HepG2 (cell line): Measurements from ENCODE around the gene PCBP1. TPM values are rescaled to one million over a fixed set of nuclear protein-coding genes. Genes with fewer than 3 reads are reported as not detected.
A peak's percentile ranks its signal among the peaks of the same experiment; 100 is the strongest.

Experiments used
- ATF7 ChIP-seq, 2 experiments: fragments of 450-650 bp in 1 of 2; sonication (generic) in 1 of 2; formaldehyde crosslinking in 1 of 2; IDR thresholded peaks; 2 replicates each; pipeline versions ENCODE4 v1.4.0 to v1.6.1; 2016 to 2020; ENCODE audit warnings: antibody characterized with exemption in 1 of 2, mild to moderate bottlenecking in 1 of 2, missing genetic modification reagents in 1 of 2
- ATRX ChIP-seq: sonication (generic); formaldehyde crosslinking; IDR thresholded peaks from 2 replicates; pipeline ENCODE4 v1.4.0; 2020; ENCODE audit warnings: missing genetic modification reagents, borderline replicate concordance
- FOXM1 ChIP-seq: sonication (generic); formaldehyde crosslinking; IDR thresholded peaks from 2 replicates; pipeline ENCODE4 v1.5.0; 2020; ENCODE audit warnings: missing genetic modification reagents
- HDAC2 ChIP-seq: sonication (generic); formaldehyde crosslinking; IDR thresholded peaks from 2 replicates; pipeline ENCODE4 v1.4.0; 2020; ENCODE audit warnings: missing genetic modification reagents
- HMG20B ChIP-seq: conservative IDR thresholded peaks from 2 replicates; pipeline ENCODE4 v1.6.1; 2016; ENCODE audit warnings: missing genetic modification reagents, missing compliant biosample characterization
- KDM2A ChIP-seq: sonication (generic); formaldehyde crosslinking; IDR thresholded peaks from 2 replicates; pipeline ENCODE4 v1.4.0; 2020; ENCODE audit warnings: low read depth, missing genetic modification reagents, borderline replicate concordance
- KLF9 ChIP-seq: IDR thresholded peaks from 2 replicates; pipeline ENCODE4 v1.6.1; 2016; ENCODE audit warnings: low read depth
- LCORL ChIP-seq, 2 experiments: fragments of 450-650 bp in 1 of 2; sonication (generic) in 1 of 2; formaldehyde crosslinking in 1 of 2; IDR thresholded peaks; 2 replicates each; pipeline versions ENCODE4 v1.5.0 to v1.6.1; 2017 to 2020; ENCODE audit warnings: antibody characterized with exemption in 1 of 2, missing genetic modification reagents in 1 of 2
- NFATC3 ChIP-seq: sonication (generic); formaldehyde crosslinking; IDR thresholded peaks from 2 replicates; pipeline ENCODE4 v1.5.1; 2020; ENCODE audit warnings: mild to moderate bottlenecking, missing genetic modification reagents
- RARA ChIP-seq: IDR thresholded peaks from 2 replicates; pipeline ENCODE4 v1.6.1; 2016; ENCODE audit warnings: missing genetic modification reagents, missing compliant biosample characterization
- RARG ChIP-seq: sonication (generic); formaldehyde crosslinking; IDR thresholded peaks from 2 replicates; pipeline ENCODE4 v1.4.0; 2020; ENCODE audit warnings: low read depth, mild to moderate bottlenecking, missing genetic modification reagents
- SALL1 ChIP-seq: sonication (generic); formaldehyde crosslinking; IDR thresholded peaks from 2 replicates; pipeline ENCODE4 v1.8.0; 2022; ENCODE audit warnings: mild to moderate bottlenecking, missing genetic modification reagents
- SATB2 ChIP-seq: sonication (generic); formaldehyde crosslinking; IDR thresholded peaks from 2 replicates; pipeline ENCODE4 v1.5.0; 2020; ENCODE audit warnings: missing genetic modification reagents
- SKI ChIP-seq: fragments of 450-650 bp; IDR thresholded peaks from one replicate; pipeline ENCODE4 v1.6.1; 2018; ENCODE audit warnings: mild to moderate bottlenecking; ENCODE audit not compliant: partially characterized antibody
- SUZ12 ChIP-seq: fragments of 150-350 bp; IDR thresholded peaks from 2 replicates; pipeline ENCODE4 v1.6.1; 2014; ENCODE audit warnings: low read depth, low read length
- THAP11 ChIP-seq: IDR thresholded peaks from 2 replicates; pipeline ENCODE4 v1.6.1; 2016; ENCODE audit warnings: missing biosample characterization, missing genetic modification reagents
- TRIM24 ChIP-seq: sonication (generic); formaldehyde crosslinking; IDR thresholded peaks from 2 replicates; pipeline ENCODE4 v1.8.0; 2022; ENCODE audit warnings: mild to moderate bottlenecking, missing genetic modification reagents
- TSC22D2 ChIP-seq: sonication (generic); formaldehyde crosslinking; IDR thresholded peaks from 2 replicates; pipeline ENCODE4 v1.5.1; 2020; ENCODE audit warnings: missing genetic modification reagents, mild to moderate bottlenecking, borderline replicate concordance
- YY1 ChIP-seq: IDR thresholded peaks from 2 replicates; pipeline ENCODE4 v1.6.1; 2011; ENCODE audit warnings: low read length, low read depth, moderate library complexity, mild to moderate bottlenecking; ENCODE audit not compliant: insufficient read depth, insufficient replicate concordance
- ZMAT3 ChIP-seq: sonication (generic); formaldehyde crosslinking; conservative IDR thresholded peaks from 2 replicates; pipeline ENCODE4 v1.7.0; 2021; ENCODE audit warnings: missing genetic modification reagents
- ZNF136 ChIP-seq: sonication (generic); formaldehyde crosslinking; IDR thresholded peaks from 2 replicates; pipeline ENCODE4 v1.8.1; 2022; ENCODE audit warnings: low read depth, mild to moderate bottlenecking, moderate library complexity, missing genetic modification reagents
- ZNF354B ChIP-seq: sonication (generic); formaldehyde crosslinking; IDR thresholded peaks from 2 replicates; pipeline ENCODE4 v1.8.0; 2022; ENCODE audit warnings: mild to moderate bottlenecking, missing genetic modification reagents
- ZNF441 ChIP-seq: sonication (generic); formaldehyde crosslinking; IDR thresholded peaks from 2 replicates; pipeline ENCODE4 v1.7.0; 2021; ENCODE audit warnings: missing genetic modification reagents, borderline replicate concordance
- ZNF614 ChIP-seq: IDR thresholded peaks from 2 replicates; pipeline ENCODE4 v1.6.1; 2018; ENCODE audit warnings: missing biosample characterization, missing genetic modification reagents, inconsistent platforms, borderline replicate concordance
- ZNF644 ChIP-seq: IDR thresholded peaks from 2 replicates; pipeline ENCODE4 v1.6.1; 2016; ENCODE audit warnings: low read depth
- ZSCAN21 ChIP-seq: sonication (generic); formaldehyde crosslinking; IDR thresholded peaks from 2 replicates; pipeline ENCODE4 v1.8.0; 2022; ENCODE audit warnings: mild to moderate bottlenecking, missing genetic modification reagents, moderate library complexity, borderline replicate concordance
- polyA plus RNA-seq, 8 experiments: library from polyadenylated mRNA; depleted of rRNA in 3 of 8; stranded (reverse) in 7 of 8; unstranded in 1 of 8; fragments of >200 nt; fragmentation: Illumina TruSeq in 4 of 8; extraction: Trizol in 4 of 8; gene quantifications; 2 replicates each; pipeline versions ENCODE4 v1.2.1 to v1.2.3, GENCODE V29; 2011 to 2016; ENCODE audit warnings: low read depth in 4 of 8, missing spikeins in 1 of 8, mixed read lengths in 1 of 8; ENCODE audit not compliant: insufficient read depth in 1 of 8
- total RNA-seq, 5 experiments: library from RNA; depleted of rRNA; stranded (reverse); fragments of >200 nt; fragmentation: Illumina TruSeq; extraction: Trizol; gene quantifications; 2 replicates each; pipeline ENCODE4 v1.2.3, GENCODE V29; 2016; ENCODE audit warnings: low read depth in 1 of 5
- TF ChIP-seq, protein P1 (sequence below): fragments of 450-650 bp; IDR thresholded peaks from 2 replicates; pipeline ENCODE4 v1.6.1; 2016
- TF ChIP-seq, protein P2 (sequence below): IDR thresholded peaks from 2 replicates; pipeline ENCODE4 v1.6.1; 2016; ENCODE audit warnings: missing biosample characterization, missing genetic modification reagents, low read depth
- TF ChIP-seq, protein P3 (sequence below): sonication (generic); formaldehyde crosslinking; IDR thresholded peaks from 2 replicates; pipeline ENCODE4 v1.8.1; 2023; ENCODE audit warnings: mild to moderate bottlenecking, missing genetic modification reagents
- TF ChIP-seq, protein P4 (sequence below): IDR thresholded peaks from 2 replicates; pipeline ENCODE4 v1.6.1; 2016

PCBP1 gene
- total and polyA plus RNA-seq, 2 of the 13 experiments (the other 11 are each of a cell fraction or from before 2014, with no cell fraction given) = 32.0 to 137 TPM

DNA sequence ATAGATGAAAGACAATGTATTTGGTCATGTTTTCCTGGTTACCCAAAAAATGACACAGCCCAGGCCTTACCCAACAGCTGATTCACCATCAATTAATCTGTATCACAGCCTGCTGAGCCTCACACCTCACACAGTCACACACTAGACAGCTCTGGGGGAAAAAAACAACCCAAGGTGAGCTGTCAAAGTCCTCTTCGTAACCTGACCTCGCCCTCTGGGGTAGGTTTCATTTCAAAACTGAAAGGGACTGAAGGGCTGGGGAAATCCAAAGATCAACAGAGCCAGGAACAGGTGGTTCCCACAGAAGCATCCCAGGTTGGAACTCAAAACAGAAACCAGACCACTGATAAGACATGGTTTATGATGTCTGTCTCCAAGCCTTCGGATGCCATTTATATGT lies 18.2 kb upstream of the PCBP1 start (continued):
- TF ChIP-seq ZNF354B (CRISPR knock-in tag) (no peak), HDAC2 (CRISPR knock-in tag) (peak; percentile 66), ATF7 (IDR thresholded peaks at IDR 0.05) (no peak), ATF7 (CRISPR knock-in tag; IDR thresholded peaks at IDR 0.05) (no peak), ZMAT3 (CRISPR knock-in tag) (no peak), TRIM24 (CRISPR knock-in tag) (no peak), KLF9 (no peak), HMG20B (no peak), ZNF441 (CRISPR knock-in tag) (no peak; the same call in 1 of the 2 replicates), SALL1 (CRISPR knock-in tag) (peak; percentile 80), TSC22D2 (no peak), SKI (no peak), THAP11 (CRISPR knock-in tag) (no peak), RARA (CRISPR knock-in tag) (peak; percentile 90), ZNF614 (CRISPR knock-in tag) (no peak), LCORL (IDR thresholded peaks at IDR 0.05) (no peak), LCORL (CRISPR knock-in tag; IDR thresholded peaks at IDR 0.05) (peak; percentile 76), ZSCAN21 (CRISPR knock-in tag) (no peak), SUZ12 (no peak), KDM2A (CRISPR knock-in tag) (no peak), SATB2 (no peak), NFATC3 (no peak), FOXM1 (CRISPR knock-in tag) (no peak), RARG (CRISPR knock-in tag) (no peak), ZNF136 (CRISPR knock-in tag) (no peak), YY1 (no peak), ZNF644 (CRISPR knock-in tag) (peak; percentile 62; the same call in 1 of the 2 replicates), ATRX (CRISPR knock-in tag) (no peak)
- TF ChIP-seq, protein P1, sequence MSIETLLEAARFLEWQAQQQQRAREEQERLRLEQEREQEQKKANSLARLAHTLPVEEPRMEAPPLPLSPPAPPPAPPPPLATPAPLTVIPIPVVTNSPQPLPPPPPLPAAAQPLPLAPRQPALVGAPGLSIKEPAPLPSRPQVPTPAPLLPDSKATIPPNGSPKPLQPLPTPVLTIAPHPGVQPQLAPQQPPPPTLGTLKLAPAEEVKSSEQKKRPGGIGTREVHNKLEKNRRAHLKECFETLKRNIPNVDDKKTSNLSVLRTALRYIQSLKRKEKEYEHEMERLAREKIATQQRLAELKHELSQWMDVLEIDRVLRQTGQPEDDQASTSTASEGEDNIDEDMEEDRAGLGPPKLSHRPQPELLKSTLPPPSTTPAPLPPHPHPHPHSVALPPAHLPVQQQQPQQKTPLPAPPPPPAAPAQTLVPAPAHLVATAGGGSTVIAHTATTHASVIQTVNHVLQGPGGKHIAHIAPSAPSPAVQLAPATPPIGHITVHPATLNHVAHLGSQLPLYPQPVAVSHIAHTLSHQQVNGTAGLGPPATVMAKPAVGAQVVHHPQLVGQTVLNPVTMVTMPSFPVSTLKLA = no peak
- TF ChIP-seq, protein P2, sequence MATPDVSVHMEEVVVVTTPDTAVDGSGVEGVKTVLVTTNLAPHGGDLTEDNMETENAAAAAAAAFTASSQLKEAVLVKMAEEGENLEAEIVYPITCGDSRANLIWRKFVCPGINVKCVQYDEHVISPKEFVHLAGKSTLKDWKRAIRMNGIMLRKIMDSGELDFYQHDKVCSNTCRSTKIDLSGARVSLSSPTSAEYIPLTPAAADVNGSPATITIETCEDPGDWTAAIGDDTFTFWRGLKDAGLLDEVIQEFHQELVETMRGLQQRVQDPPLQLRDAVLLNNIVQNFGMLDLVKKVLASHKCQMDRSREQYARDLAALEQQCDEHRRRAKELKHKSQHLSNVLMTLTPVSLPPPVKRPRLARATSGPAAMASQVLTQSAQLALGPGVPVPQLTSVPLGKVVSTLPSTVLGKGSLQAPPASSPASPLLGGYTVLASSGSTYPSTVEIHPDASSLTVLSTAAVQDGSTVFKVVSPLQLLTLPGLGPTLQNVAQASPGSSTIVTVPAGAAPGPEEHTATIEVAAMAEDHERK (CRISPR knock-in tag) = no peak
- TF ChIP-seq, protein P3, sequence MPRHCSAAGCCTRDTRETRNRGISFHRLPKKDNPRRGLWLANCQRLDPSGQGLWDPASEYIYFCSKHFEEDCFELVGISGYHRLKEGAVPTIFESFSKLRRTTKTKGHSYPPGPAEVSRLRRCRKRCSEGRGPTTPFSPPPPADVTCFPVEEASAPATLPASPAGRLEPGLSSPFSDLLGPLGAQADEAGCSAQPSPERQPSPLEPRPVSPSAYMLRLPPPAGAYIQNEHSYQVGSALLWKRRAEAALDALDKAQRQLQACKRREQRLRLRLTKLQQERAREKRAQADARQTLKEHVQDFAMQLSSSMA (CRISPR knock-in tag) = 0 out of 2 replicates have a peak, but pooled peaks have one; percentile 44
- TF ChIP-seq, protein P4, sequence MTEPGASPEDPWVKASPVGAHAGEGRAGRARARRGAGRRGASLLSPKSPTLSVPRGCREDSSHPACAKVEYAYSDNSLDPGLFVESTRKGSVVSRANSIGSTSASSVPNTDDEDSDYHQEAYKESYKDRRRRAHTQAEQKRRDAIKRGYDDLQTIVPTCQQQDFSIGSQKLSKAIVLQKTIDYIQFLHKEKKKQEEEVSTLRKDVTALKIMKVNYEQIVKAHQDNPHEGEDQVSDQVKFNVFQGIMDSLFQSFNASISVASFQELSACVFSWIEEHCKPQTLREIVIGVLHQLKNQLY = no peak
